ENCODE measurements around the gene PRDM15.

- TF ChIP-seq, protein P1, sequence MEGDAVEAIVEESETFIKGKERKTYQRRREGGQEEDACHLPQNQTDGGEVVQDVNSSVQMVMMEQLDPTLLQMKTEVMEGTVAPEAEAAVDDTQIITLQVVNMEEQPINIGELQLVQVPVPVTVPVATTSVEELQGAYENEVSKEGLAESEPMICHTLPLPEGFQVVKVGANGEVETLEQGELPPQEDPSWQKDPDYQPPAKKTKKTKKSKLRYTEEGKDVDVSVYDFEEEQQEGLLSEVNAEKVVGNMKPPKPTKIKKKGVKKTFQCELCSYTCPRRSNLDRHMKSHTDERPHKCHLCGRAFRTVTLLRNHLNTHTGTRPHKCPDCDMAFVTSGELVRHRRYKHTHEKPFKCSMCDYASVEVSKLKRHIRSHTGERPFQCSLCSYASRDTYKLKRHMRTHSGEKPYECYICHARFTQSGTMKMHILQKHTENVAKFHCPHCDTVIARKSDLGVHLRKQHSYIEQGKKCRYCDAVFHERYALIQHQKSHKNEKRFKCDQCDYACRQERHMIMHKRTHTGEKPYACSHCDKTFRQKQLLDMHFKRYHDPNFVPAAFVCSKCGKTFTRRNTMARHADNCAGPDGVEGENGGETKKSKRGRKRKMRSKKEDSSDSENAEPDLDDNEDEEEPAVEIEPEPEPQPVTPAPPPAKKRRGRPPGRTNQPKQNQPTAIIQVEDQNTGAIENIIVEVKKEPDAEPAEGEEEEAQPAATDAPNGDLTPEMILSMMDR (conservative IDR thresholded peaks at IDR 0.05; ENCODE audit: low read length), result no peak
- TF ChIP-seq EZH2phosphoT487 (IDR thresholded peaks at IDR 0.05; ENCODE audit: borderline replicate concordance, low read depth, low read length), result no peak
Observed at GRCh38 chr21:41845310-41846032, 33.7 kb downstream of the PRDM15 start.
